Spinal cord (tissue), 10 donors: ENCODE data around the gene FMO5. TPM values are rescaled to one million over a fixed set of nuclear protein-coding genes. Genes with fewer than 3 reads are reported as not detected.

Experiments
- DNase-seq, 6 donors: peaks; one replicate each; pipeline versions ENCODE4 v3.0.0 to v3.0.0-alpha.2; 2013 to 2015; ENCODE audit warnings: low spot score in 6 of 6, low read depth in 4 of 6
- H3K27ac ChIP-seq: one replicate; pipeline ENCODE4 v1.5.1; 2013; ENCODE audit warnings: low read depth, low read length, control low read depth
- H3K27me3 ChIP-seq: one replicate; pipeline ENCODE4 v1.6.1; 2013; ENCODE audit warnings: low read length; ENCODE audit not compliant: control insufficient read depth, insufficient read depth
- H3K36me3 ChIP-seq: one replicate; pipeline ENCODE4 v1.6.1; 2013; ENCODE audit warnings: low read length; ENCODE audit not compliant: control insufficient read depth, insufficient read depth
- H3K4me1 ChIP-seq: one replicate; pipeline ENCODE4 v1.6.1; 2013; ENCODE audit warnings: low read length; ENCODE audit not compliant: control insufficient read depth, insufficient read depth
- H3K4me3 ChIP-seq: one replicate; pipeline ENCODE4 v1.5.1; 2013; ENCODE audit warnings: low read depth, low read length, control low read depth
- H3K9me3 ChIP-seq: one replicate; pipeline ENCODE4 v1.6.1; 2013; ENCODE audit warnings: low read length; ENCODE audit not compliant: control insufficient read depth, insufficient read depth
- whole genome bisulfite sequencing: methylation state at CpG from one replicate; pipeline ENCODE4 v1.1.5; 2013; ENCODE audit warnings: missing lambda C conversion rate; ENCODE audit not compliant: insufficient coverage; 5-methylcytosine and 5-hydroxymethylcytosine counted together
- polyA plus RNA-seq, 2 donors: library from polyadenylated mRNA; unstranded; fragments of 120-200 nt; gene quantifications; one replicate each; pipeline ENCODE4 v1.2.1, GENCODE V29; 2013; ENCODE audit not compliant: insufficient read length in 2 of 2
- total RNA-seq, 2 donors: library from RNA; depleted of rRNA in 1 of 2; stranded (reverse); fragments of 120-200 nt in 1 of 2; fragments of >200 nt in 1 of 2; gene quantifications; one replicate each; pipeline versions ENCODE4 v1.2.3 to v1.2.4, GENCODE V29; 2013 to 2014
- donor health status: healthy.

FMO5 gene
- total and polyA plus RNA-seq, 4 donors, result 2.5 to 5.0 (median 3.9) TPM

DNA sequence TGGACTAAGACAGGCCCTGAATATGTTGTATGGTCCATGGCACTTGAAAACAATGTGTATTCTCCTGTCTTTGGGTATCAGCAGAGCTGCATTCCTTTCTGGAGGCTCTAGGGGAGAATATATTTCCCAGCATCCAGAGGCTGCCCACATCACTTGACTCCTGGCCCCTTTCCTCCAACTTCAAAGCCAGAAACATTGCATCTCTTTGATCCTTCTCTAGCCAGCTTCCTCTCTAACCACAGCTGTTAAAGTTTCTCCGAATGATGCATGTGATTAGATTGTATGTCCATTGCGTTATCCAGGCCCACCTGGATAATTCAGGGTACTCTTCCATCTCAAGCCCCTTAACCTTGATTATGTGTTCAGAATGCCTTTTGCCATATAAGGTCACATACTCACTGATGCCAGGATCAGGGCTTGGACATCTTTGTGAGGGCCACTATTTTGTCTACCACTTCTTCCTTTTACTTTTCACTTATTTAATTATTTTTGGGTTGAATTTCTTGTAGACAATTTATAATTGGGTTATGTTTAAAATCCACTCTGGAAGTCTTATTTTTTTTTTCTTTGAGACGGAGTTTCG lies 22.6 kb upstream of the FMO5 start:
- peaks cover 6% of the 10 kb centered on the region for H3K4me1 ChIP-seq
- no peaks in the 10 kb centered on the region for H3K9me3 ChIP-seq
- H3K4me3 ChIP-seq, result no peak overlapping the region
- DNase-seq, result no peak
- no CpG with 5 or more reads among the region's 4 CpGs for WGBS
- no peaks in the 10 kb centered on the region for H3K27me3 ChIP-seq
- no peaks in the 10 kb centered on the region for H3K36me3 ChIP-seq
- no peak overlapping the region for H3K27ac ChIP-seq

DNA sequence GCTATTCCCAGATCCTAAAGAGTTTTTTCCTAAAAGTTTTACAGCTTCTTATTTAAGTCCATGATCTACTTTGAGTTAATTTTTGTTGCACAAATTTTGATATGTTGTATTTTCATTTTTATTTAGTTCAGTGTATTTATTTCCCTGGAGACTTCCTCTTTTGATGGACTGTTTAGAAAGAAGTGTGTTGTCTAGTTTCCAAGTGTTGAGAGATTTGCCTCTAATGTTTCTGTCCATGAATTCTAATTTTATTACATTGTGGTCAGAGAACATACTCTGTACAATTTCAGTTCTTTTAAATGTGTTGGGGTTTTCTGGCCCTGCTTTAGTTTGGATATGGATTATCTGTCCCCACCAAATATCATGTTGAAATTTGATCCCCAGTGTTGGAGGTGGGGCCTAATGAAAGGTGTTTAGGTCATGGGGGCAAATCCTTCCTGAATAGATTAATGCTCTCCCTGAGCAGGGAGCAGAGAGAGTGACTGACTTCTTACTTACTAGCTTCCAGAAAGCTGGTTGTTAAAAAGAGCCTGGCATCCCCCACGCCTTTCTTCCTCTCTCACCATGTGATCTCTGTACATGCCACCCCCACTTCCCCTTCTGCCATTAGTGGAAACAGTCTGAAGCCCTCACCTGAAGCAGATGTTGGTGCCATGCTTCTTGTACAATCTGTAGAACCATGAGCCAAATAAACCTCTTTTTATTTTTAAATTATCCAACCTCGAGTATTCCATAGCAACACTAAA lies 21.9 kb upstream of the FMO5 start:
- DNase-seq, result no peak
- Histone ChIP-seq H3K4me1 (peaks cover 3% of the 10 kb centered on the region), H3K4me3 (no peak overlapping the region), H3K36me3 (no peaks in the 10 kb centered on the region), H3K27ac (no peak overlapping the region), H3K9me3 (no peaks in the 10 kb centered on the region), H3K27me3 (no peaks in the 10 kb centered on the region)
- 83% methylated on average over 1 of the region's 2 CpGs for WGBS

GRCh38 chr1:147246044-147246690 lies 21.0 kb upstream of the FMO5 start:
- H3K36me3 ChIP-seq, result no peaks in the 10 kb centered on the region

GRCh38 chr1:147245586-147246021 lies 20.5 kb upstream of the FMO5 start:
- Histone ChIP-seq H3K36me3 (no peaks in the 10 kb centered on the region), H3K4me1 (peaks cover 3% of the 10 kb centered on the region), H3K27me3 (no peaks in the 10 kb centered on the region), H3K9me3 (no peaks in the 10 kb centered on the region), H3K4me3 (no peak overlapping the region), H3K27ac (no peak overlapping the region)
- DNase-seq, result no peak
- no CpG with 5 or more reads among the region's 3 CpGs for WGBS

More at GRCh38 chr1:147246044-147246690, 21.0 kb upstream of the FMO5 start:
- no peaks in the 10 kb centered on the region for H3K9me3 ChIP-seq
- H3K4me1 ChIP-seq, result peaks cover 3% of the 10 kb centered on the region
- H3K27ac ChIP-seq, result no peak overlapping the region
- no peaks in the 10 kb centered on the region for H3K27me3 ChIP-seq
- whole genome bisulfite sequencing, result no CpG with 5 or more reads among the region's 2 CpGs
- no peak for DNase-seq
- H3K4me3 ChIP-seq, result no peak overlapping the region

DNA sequence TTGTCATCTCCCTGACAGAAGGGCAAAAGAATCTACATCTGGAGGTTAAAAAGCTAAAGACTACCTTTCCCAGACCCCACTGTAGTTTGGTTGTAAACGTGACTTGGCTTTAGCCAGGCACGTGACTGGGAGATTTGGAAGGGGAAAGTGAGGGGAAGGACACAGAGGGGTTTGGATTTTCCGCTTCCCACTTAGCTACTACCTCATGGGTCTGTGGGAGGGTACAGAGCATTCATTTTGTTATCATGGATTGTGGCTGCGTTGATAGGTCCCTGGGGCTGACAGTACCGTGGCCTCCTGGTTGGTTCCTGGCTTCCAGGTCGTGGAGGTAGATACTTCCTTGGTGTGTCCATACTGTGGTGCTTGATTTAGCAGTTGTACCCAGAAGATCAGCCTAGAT lies 20.0 kb upstream of the FMO5 start:
- Histone ChIP-seq H3K27ac (no peak overlapping the region), H3K4me3 (no peak overlapping the region), H3K36me3 (no peaks in the 10 kb centered on the region), H3K9me3 (no peaks in the 10 kb centered on the region), H3K27me3 (no peaks in the 10 kb centered on the region), H3K4me1 (no peaks in the 10 kb centered on the region)
- DNase-seq, result no peak
- WGBS, result 89% methylated on average over 3 of the region's 6 CpGs

GRCh38 chr1:147243841-147244240 lies 18.7 kb upstream of the FMO5 start:
- no peak for DNase-seq
- H3K4me1 ChIP-seq, result no peaks in the 10 kb centered on the region
- H3K36me3 ChIP-seq, result no peaks in the 10 kb centered on the region
- 9% methylated on average over 4 of the region's 4 CpGs for WGBS
- no peaks in the 10 kb centered on the region for H3K27me3 ChIP-seq
- H3K27ac ChIP-seq, result no peak overlapping the region
- no peaks in the 10 kb centered on the region for H3K9me3 ChIP-seq
- H3K4me3 ChIP-seq, result peak overlapping the region; percentile 68

DNA sequence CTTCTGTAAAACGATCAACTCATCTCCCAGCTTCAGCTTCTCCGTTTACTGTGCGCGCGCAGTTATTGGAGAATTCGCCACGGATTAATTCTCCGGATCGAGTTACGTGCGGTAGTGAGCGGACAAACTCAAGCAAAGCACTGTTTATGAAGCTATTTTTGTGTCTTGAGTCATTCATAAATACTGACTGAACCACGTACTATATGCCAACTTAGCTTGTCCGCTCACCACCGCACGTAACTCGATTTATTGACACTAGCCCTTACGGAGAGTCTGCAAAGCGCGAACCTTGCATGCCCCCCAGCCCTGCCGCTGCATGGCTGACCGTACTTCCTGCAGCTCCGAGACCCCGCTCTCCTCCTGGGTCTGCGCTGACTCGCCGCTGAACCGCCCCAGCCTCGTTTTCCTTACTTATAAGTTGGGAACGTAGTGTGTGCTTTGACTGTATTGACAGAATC lies 18.1 kb upstream of the FMO5 start:
- 0% methylated on average over 17 of the region's 30 CpGs for WGBS
- DNase-seq, result no peak
- H3K4me3 ChIP-seq, result peak overlapping the region; percentile 68
- no peaks in the 10 kb centered on the region for H3K9me3 ChIP-seq
- H3K4me1 ChIP-seq, result no peaks in the 10 kb centered on the region
- H3K27me3 ChIP-seq, result no peaks in the 10 kb centered on the region
- H3K27ac ChIP-seq, result peak overlapping the region; percentile 50
- no peaks in the 10 kb centered on the region for H3K36me3 ChIP-seq

DNA sequence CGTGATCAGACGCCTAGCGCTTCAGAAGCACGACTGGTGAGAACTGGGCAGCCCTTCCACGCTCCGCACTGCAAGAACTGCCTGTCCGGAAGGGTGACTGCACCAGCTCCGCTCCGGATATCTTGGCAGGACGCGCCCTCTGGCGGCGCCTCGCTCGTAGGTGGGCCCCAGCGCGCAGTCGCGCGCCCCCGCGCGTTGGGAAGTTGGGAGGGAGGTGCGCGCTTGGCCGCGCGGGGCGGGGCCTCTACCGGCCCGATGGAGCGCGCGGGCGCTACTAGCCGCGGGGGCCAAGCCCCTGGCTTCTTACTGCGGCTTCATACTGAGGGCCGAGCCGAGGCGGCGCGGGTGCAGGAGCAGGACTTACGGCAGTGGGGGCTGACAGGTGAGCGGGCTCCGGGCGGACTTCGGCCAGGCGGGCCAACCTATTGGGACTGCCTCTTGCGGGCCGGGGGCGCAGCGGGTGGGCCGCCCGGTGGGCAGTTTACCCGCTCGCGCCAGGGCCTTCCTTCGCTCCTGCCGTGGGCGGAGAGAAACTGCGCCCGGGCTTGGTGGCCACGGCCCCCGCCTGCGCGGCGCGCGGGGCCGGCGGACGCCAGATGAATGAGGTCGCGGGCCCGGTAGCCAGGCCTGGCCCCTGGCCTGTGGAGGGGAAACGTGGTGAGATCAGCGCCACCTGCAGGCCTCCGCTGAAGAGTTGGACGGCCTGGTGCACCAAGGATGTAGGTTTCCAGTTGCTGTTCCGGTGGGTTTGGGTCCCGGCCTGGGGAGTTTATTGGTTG lies 17.5 kb upstream of the FMO5 start, which contains the start of gene CHD1L:
TSS of gene CHD1L (plus strand) at position 236 of the 779 bp plus-strand sequence. CDS start at position 256, 20 bp downstream.
- H3K27me3 ChIP-seq, result no peaks in the 10 kb centered on the region
- no peaks in the 10 kb centered on the region for H3K9me3 ChIP-seq
- H3K27ac ChIP-seq, result peak within 1 kb of the TSS; percentile 70
- H3K4me1 ChIP-seq, result no peaks in the 10 kb centered on the region
- under 1% methylated on average over 81 of the region's 82 CpGs for WGBS
- DNase-seq, result peak; percentile 83 to 98 (median 92)
- no peaks in the 10 kb centered on the region for H3K36me3 ChIP-seq
- peak within 1 kb of the TSS; percentile 68 for H3K4me3 ChIP-seq

DNA sequence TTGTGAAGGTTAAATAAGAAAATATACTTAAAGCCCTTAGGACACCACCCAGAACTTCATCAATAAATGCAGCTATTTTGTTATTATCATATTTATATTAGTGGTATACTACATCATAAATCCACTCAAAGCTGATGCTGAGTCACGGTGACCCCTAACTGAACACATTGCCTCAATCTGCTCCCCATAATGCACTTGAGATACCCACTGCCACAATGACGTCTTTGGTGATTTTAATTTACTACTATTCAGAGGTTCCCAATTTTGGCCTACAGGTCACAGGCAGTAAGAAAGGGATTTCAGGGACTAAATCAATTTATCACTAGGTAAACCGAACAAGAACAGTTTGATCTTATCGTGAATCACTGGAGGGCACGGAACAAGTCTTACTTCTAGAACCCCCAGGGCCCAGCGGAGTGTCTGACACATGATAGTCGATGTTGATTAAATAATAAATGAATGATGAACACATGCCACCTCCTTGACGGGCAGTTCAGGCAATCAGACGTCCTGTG lies 16.9 kb upstream of the FMO5 start:
- no peaks in the 10 kb centered on the region for H3K36me3 ChIP-seq
- DNase-seq, result no peak
- 27% methylated on average over 5 of the region's 9 CpGs for WGBS
- H3K4me1 ChIP-seq, result no peaks in the 10 kb centered on the region
- no peaks in the 10 kb centered on the region for H3K27me3 ChIP-seq
- no peaks in the 10 kb centered on the region for H3K9me3 ChIP-seq
- H3K4me3 ChIP-seq, result peak overlapping the region; percentile 68
- H3K27ac ChIP-seq, result peak overlapping the region; percentile 35
